PC-3 (cell line): ENCODE data around the gene TMUB1. TPM values are rescaled to one million over a fixed set of nuclear protein-coding genes. Genes with fewer than 3 reads are reported as not detected.

Experiments
- ATAC-seq: fragments of 200-7000 bp; cut with Tn5 transposase; 2 replicates; pipeline ENCODE4 v1.9.1; 2020; ENCODE audit warnings: mild to moderate bottlenecking, moderate library complexity
- BruUV-seq: library from RNA; stranded (reverse); fragments of 400-500 nt; replicated peaks from 2 replicates; lab custom pipeline; 2021; lab: Mats Ljungman, UMichigan
- CTCF ChIA-PET: fragments of 300-600 bp; sonication (Branson Sonifier 250); formaldehyde crosslinking; loops from one replicate; lab custom pipeline; 2022; ENCODE audit warnings: antibody characterized with exemption; lab: Charles Lee
- POLR2A ChIA-PET: fragments of 300-600 bp; sonication (Branson Sonifier 250); formaldehyde crosslinking; loops from one replicate; lab custom pipeline; 2022; ENCODE audit warnings: antibody characterized with exemption; ENCODE audit not compliant: unreplicated experiment; lab: Charles Lee
- DNase-seq: peaks from one replicate; pipeline ENCODE4 v3.0.0-alpha.2; 2015
- H2AFZ ChIP-seq: fragments of 300-600 bp; sonication (generic); 2 replicates; pipeline ENCODE4 v1.6.0; 2016; ENCODE audit warnings: antibody characterized with exemption, low read length
- H3F3A ChIP-seq: fragments of 300-600 bp; sonication (generic); one replicate; pipeline ENCODE4 v1.6.0; 2017; ENCODE audit warnings: antibody characterized with exemption, low read length, control low read depth, mild to moderate bottlenecking; ENCODE audit not compliant: unreplicated experiment
- H3K27ac ChIP-seq: fragments of 300-600 bp; sonication (generic); 2 replicates; pipeline ENCODE4 v1.5.1; 2016; ENCODE audit warnings: mild to moderate bottlenecking, low read length
- H3K27me3 ChIP-seq: fragments of 300-600 bp; sonication (generic); 2 replicates; pipeline ENCODE4 v1.6.1; 2016; ENCODE audit warnings: low read length, mixed read lengths
- H3K36me3 ChIP-seq: fragments of 300-600 bp; sonication (generic); 2 replicates; pipeline ENCODE4 v1.6.1; 2016; ENCODE audit warnings: low read depth, mixed run types, low read length, mixed read lengths
- H3K4me1 ChIP-seq: fragments of 300-600 bp; sonication (generic); 2 replicates; pipeline ENCODE4 v1.5.1; 2016; ENCODE audit warnings: low read length; ENCODE audit not compliant: insufficient read depth
- H3K4me2 ChIP-seq: fragments of 300-600 bp; sonication (generic); 2 replicates; pipeline ENCODE4 v1.6.0; 2016; ENCODE audit warnings: low read length
- H3K4me3 ChIP-seq: fragments of 300-600 bp; sonication (generic); 2 replicates; pipeline ENCODE4 v1.5.1; 2016; ENCODE audit warnings: mild to moderate bottlenecking, low read length, mixed read lengths
- H3K79me2 ChIP-seq: fragments of 300-600 bp; sonication (generic); 2 replicates; pipeline ENCODE4 v1.6.1; 2017; ENCODE audit warnings: low read length, mixed read lengths
- H3K9ac ChIP-seq: fragments of 300-600 bp; sonication (generic); 2 replicates; pipeline ENCODE4 v1.6.0; 2016; ENCODE audit warnings: mild to moderate bottlenecking, low read length
- H3K9me2 ChIP-seq: fragments of 300-600 bp; sonication (generic); replicated peaks from 2 replicates; pipeline ENCODE4 v1.6.1; 2016; ENCODE audit warnings: mixed run types, low read length, mixed read lengths
- H3K9me3 ChIP-seq: fragments of 300-600 bp; sonication (generic); 2 replicates; pipeline ENCODE4 v1.6.1; 2016; ENCODE audit warnings: low read length, mixed read lengths
- H4K20me1 ChIP-seq: fragments of 300-600 bp; sonication (generic); 2 replicates; pipeline ENCODE4 v1.6.1; 2016; ENCODE audit warnings: low read length, mixed read lengths
- CTCF ChIP-seq: fragments of 300-600 bp; sonication (generic); conservative IDR thresholded peaks from 2 replicates; pipeline ENCODE4 v1.5.1; 2017; ENCODE audit warnings: antibody characterized with exemption, low read depth, mild to moderate bottlenecking, low read length
- EZH2 ChIP-seq: fragments of 300-600 bp; sonication (generic); IDR thresholded peaks from one replicate; pipeline ENCODE4 v1.6.1; 2017; ENCODE audit warnings: antibody characterized with exemption, mild to moderate bottlenecking, low read length; ENCODE audit not compliant: unreplicated experiment
- EZH2phosphoT487 ChIP-seq: fragments of 300-600 bp; sonication (generic); IDR thresholded peaks from 2 replicates; pipeline ENCODE4 v1.6.1; 2018; ENCODE audit warnings: mild to moderate bottlenecking, antibody characterized with exemption, low read length, borderline replicate concordance
- intact Hi-C: fragments of 100-400 bp; cut with micrococcal nuclease; formaldehyde crosslinking; loops from 2 replicates; pipeline ENCODE4 v1.9.0; 2023
- total RNA-seq: library from RNA; depleted of rRNA; stranded (reverse); fragments of >200 nt; gene quantifications from 2 replicates; pipeline ENCODE4 v1.2.3, GENCODE V29; 2014

TMUB1 gene
- total RNA-seq, 1 experiment from 2014 or later: 52.1 TPM

GRCh38 chr7:151119055-151119415 lies 35.7 kb upstream of the TMUB1 start:
- TF ChIP-seq EZH2phosphoT487 (no peak), EZH2 (no peak), CTCF (no peak)
- no peak overlapping the region for H2AFZ ChIP-seq
- no peak overlapping the region for H3K27ac ChIP-seq
- ChIA-PET CTCF (interaction anchor here (0.6 kb wide), 1 partner anchor 474 kb away, joined by 4 read pairs; no protein-coding TSS in a partner anchor), POLR2A (no interaction called here)
- H3K9me2 ChIP-seq: no peaks in the 10 kb centered on the region
- ATAC-seq (no peak), DNase-seq (no peak)
- H3F3A ChIP-seq: peaks cover 2% of the 10 kb centered on the region
- H3K9ac ChIP-seq: no peak overlapping the region
- peaks cover 15% of the 10 kb centered on the region for H3K4me1 ChIP-seq
- intact Hi-C loops: loop anchor here (10.0 kb wide), 1 partner anchor 144 kb away; the partner anchor contains the start of gene KCNH2
- H3K79me2 ChIP-seq: peaks cover 24% of the 10 kb centered on the region
- H4K20me1 ChIP-seq: peaks cover 15% of the 10 kb centered on the region; the same call in 1 of the 2 replicates
- no peak overlapping the region for H3K4me2 ChIP-seq
- no peak overlapping the region for H3K4me3 ChIP-seq
- BruUV-seq: no TSS peak
- no peaks in the 10 kb centered on the region for H3K9me3 ChIP-seq
- H3K36me3 ChIP-seq: no peaks in the 10 kb centered on the region; the same call in 1 of the 2 replicates
- no peaks in the 10 kb centered on the region for H3K27me3 ChIP-seq

GRCh38 chr7:151118108-151119054 lies 35.1 kb upstream of the TMUB1 start:
- H3K36me3 ChIP-seq: no peaks in the 10 kb centered on the region
- DNase-seq (no peak), ATAC-seq (no peak)
- peaks cover 17% of the 10 kb centered on the region; the same call in 1 of the 2 replicates for H4K20me1 ChIP-seq
- no peaks in the 10 kb centered on the region for H3K9me3 ChIP-seq
- no peak overlapping the region for H3K4me2 ChIP-seq
- ChIA-PET POLR2A (no interaction called here), CTCF (no interaction called here)
- no peak overlapping the region for H2AFZ ChIP-seq
- H3K27me3 ChIP-seq: no peaks in the 10 kb centered on the region
- peaks cover 7% of the 10 kb centered on the region for H3F3A ChIP-seq
- no peaks in the 10 kb centered on the region for H3K9me2 ChIP-seq
- peaks cover 22% of the 10 kb centered on the region for H3K4me1 ChIP-seq
- no peak for TF ChIP-seq CTCF
- TF ChIP-seq EZH2: no peak
- no peak for TF ChIP-seq EZH2phosphoT487
- no peak overlapping the region for H3K27ac ChIP-seq
- H3K9ac ChIP-seq: no peak overlapping the region
- no TSS peak for BruUV-seq
- intact Hi-C loops: loop anchor here (10.0 kb wide), 1 partner anchor 144 kb away; the partner anchor contains the start of gene KCNH2
- H3K79me2 ChIP-seq: peaks cover 27% of the 10 kb centered on the region
- H3K4me3 ChIP-seq: no peak overlapping the region
